ENCODE measurements around the gene TNPO3. TPM values are rescaled to one million over a fixed set of nuclear protein-coding genes. Genes with fewer than 3 reads are reported as not detected.

TNPO3 gene
- total RNA-seq = 10 to 100 TPM; 47.2 to 47.9 TPM

GRCh38 chr7:129054438-129055293 lies at the start of gene TNPO3:
TNPO3 (minus strand) TSS chr7:129055111; CDS start chr7:129054770, 341 bp downstream.
- DNase-seq (peak; percentile 93), ATAC-seq (peak; percentile 91)
- no peaks in the 10 kb centered on the region for H3K9me3 Mint-ChIP-seq (ENCODE audit: insufficient read depth)
- H3K27ac Mint-ChIP-seq = peak within 1 kb of the TSS; percentile 100
- ChIA-PET CTCF (interaction anchor here (0.8 to 3.5 kb wide), 6 partner anchors 25 to 191 kb away, joined by 3 to 29 read pairs (median 6); partner anchors contain the start of gene ATP6V1F), POLR2A (interaction anchor here (0.6 to 2.2 kb wide), 24 partner anchors 8 to 1369 kb away, joined by 3 to 32 read pairs (median 4); partner anchors contain the start of genes ATP6V1F and CALU)
- H3K4me1 Mint-ChIP-seq (ENCODE audit: low read depth) = peaks cover 32% of the 10 kb centered on the region
- peak within 1 kb of the TSS; percentile 96 for H3K4me3 Mint-ChIP-seq
- H3K27me3 Mint-ChIP-seq (ENCODE audit: low read depth) = peaks cover 13% of the 10 kb centered on the region
- peaks cover 32% of the 10 kb centered on the region for H3K36me3 Mint-ChIP-seq (ENCODE audit: low read depth)

GRCh38 chr7:129103561-129104324 lies 48.8 kb upstream of the TNPO3 start:
- H3K4me1 Mint-ChIP-seq (ENCODE audit: low read depth) = no peaks in the 10 kb centered on the region
- POLR2A ChIA-PET = no interaction called here
- no peak overlapping the region for H3K27ac Mint-ChIP-seq
- H3K36me3 Mint-ChIP-seq (ENCODE audit: low read depth) = no peaks in the 10 kb centered on the region
- no peaks in the 10 kb centered on the region for H3K9me3 Mint-ChIP-seq (ENCODE audit: insufficient read depth)
- no peak for DNase-seq
- no peak overlapping the region for H3K4me3 Mint-ChIP-seq
- CTCF ChIA-PET = interaction anchor here (1.1 kb wide), 1 partner anchor 12 kb away, joined by 3 read pairs; no protein-coding TSS in a partner anchor
- no peak for ATAC-seq
- H3K27me3 Mint-ChIP-seq (ENCODE audit: low read depth) = peaks cover 4% of the 10 kb centered on the region

GRCh38 chr7:129101746-129102145 lies 46.8 kb upstream of the TNPO3 start:
- ChIA-PET POLR2A (no interaction called here), CTCF (interaction anchor here (0.9 to 2.6 kb wide), 3 partner anchors 10 to 218 kb away, joined by 3 to 11 read pairs (median 4); no protein-coding TSS in a partner anchor)
- ATAC-seq (no peak), DNase-seq (no peak)
- H3K27ac Mint-ChIP-seq = no peak overlapping the region
- H3K27me3 Mint-ChIP-seq (ENCODE audit: low read depth) = peaks cover 3% of the 10 kb centered on the region
- no peaks in the 10 kb centered on the region for H3K36me3 Mint-ChIP-seq (ENCODE audit: low read depth)
- no peaks in the 10 kb centered on the region for H3K9me3 Mint-ChIP-seq (ENCODE audit: insufficient read depth)
- no peak overlapping the region for H3K4me3 Mint-ChIP-seq
- no peaks in the 10 kb centered on the region for H3K4me1 Mint-ChIP-seq (ENCODE audit: low read depth)

GRCh38 chr7:129100827-129101166 lies 45.9 kb upstream of the TNPO3 start:
- ChIA-PET POLR2A (no interaction called here), CTCF (interaction anchor here (2.6 kb wide), 1 partner anchor 9 kb away, joined by 11 read pairs; no protein-coding TSS in a partner anchor)
- peaks cover 3% of the 10 kb centered on the region for H3K27me3 Mint-ChIP-seq (ENCODE audit: low read depth)
- no peaks in the 10 kb centered on the region for H3K9me3 Mint-ChIP-seq (ENCODE audit: insufficient read depth)
- peaks cover 4% of the 10 kb centered on the region for H3K4me1 Mint-ChIP-seq (ENCODE audit: low read depth)
- DNase-seq (no peak), ATAC-seq (no peak)
- H3K27ac Mint-ChIP-seq = no peak overlapping the region
- no peaks in the 10 kb centered on the region for H3K36me3 Mint-ChIP-seq (ENCODE audit: low read depth)
- H3K4me3 Mint-ChIP-seq = no peak overlapping the region

- ATAC-seq = no peak
- no peak for DNase-seq
- peaks cover 17% of the 10 kb centered on the region for H3K4me1 Mint-ChIP-seq (ENCODE audit: low read depth)
- ChIA-PET CTCF (interaction anchor here (2.0 kb wide), 1 partner anchor 65 kb away, joined by 12 read pairs; no protein-coding TSS in a partner anchor), POLR2A (no interaction called here)
- H3K4me3 Mint-ChIP-seq = no peak overlapping the region
- H3K27ac Mint-ChIP-seq = no peak overlapping the region
- peaks cover 3% of the 10 kb centered on the region for H3K27me3 Mint-ChIP-seq (ENCODE audit: low read depth)
- no peaks in the 10 kb centered on the region for H3K9me3 Mint-ChIP-seq (ENCODE audit: insufficient read depth)
- no peaks in the 10 kb centered on the region for H3K36me3 Mint-ChIP-seq (ENCODE audit: low read depth)
These were observed 43.6 kb upstream of the TNPO3 start for GRCh38 chr7:129098409-129099084.

- Mint-ChIP-seq H3K9me3 (ENCODE audit: insufficient read depth) (no peaks in the 10 kb centered on the region), H3K36me3 (ENCODE audit: low read depth) (no peaks in the 10 kb centered on the region), H3K4me1 (ENCODE audit: low read depth) (peaks cover 28% of the 10 kb centered on the region), H3K27ac (peak overlapping the region; percentile 79), H3K4me3 (peak overlapping the region; percentile 37), H3K27me3 (ENCODE audit: low read depth) (peaks cover 5% of the 10 kb centered on the region)
- ChIA-PET POLR2A (interaction anchor here (1.0 kb wide), 1 partner anchor 41 kb away, joined by 5 read pairs; the partner anchor contains the start of gene TNPO3), CTCF (interaction anchor here (0.8 to 2.0 kb wide), 8 partner anchors 16 to 487 kb away, joined by 3 to 9 read pairs (median 4); no protein-coding TSS in a partner anchor)
- ATAC-seq = peak; percentile 81
- peak; percentile 61 for DNase-seq
These were observed 40.3 kb upstream of the TNPO3 start for GRCh38 chr7:129095258-129095657.

GRCh38 chr7:129094501-129094900 lies 39.6 kb upstream of the TNPO3 start:
- ChIA-PET POLR2A (interaction anchor here (1.4 kb wide), 1 partner anchor 40 kb away, joined by 4 read pairs; the partner anchor contains the start of gene TNPO3), CTCF (interaction anchor here (0.8 to 2.0 kb wide), 7 partner anchors 13 to 486 kb away, joined by 3 to 9 read pairs (median 4); no protein-coding TSS in a partner anchor)
- H3K27ac Mint-ChIP-seq = no peak overlapping the region
- DNase-seq = no peak
- H3K4me3 Mint-ChIP-seq = no peak overlapping the region
- no peaks in the 10 kb centered on the region for H3K36me3 Mint-ChIP-seq (ENCODE audit: low read depth)
- H3K9me3 Mint-ChIP-seq (ENCODE audit: insufficient read depth) = no peaks in the 10 kb centered on the region
- peaks cover 33% of the 10 kb centered on the region for H3K4me1 Mint-ChIP-seq (ENCODE audit: low read depth)
- ATAC-seq = no peak
- H3K27me3 Mint-ChIP-seq (ENCODE audit: low read depth) = peaks cover 5% of the 10 kb centered on the region

- Mint-ChIP-seq H3K36me3 (ENCODE audit: low read depth) (no peaks in the 10 kb centered on the region), H3K27me3 (ENCODE audit: low read depth) (peaks cover 5% of the 10 kb centered on the region), H3K27ac (peak overlapping the region; percentile 22), H3K9me3 (ENCODE audit: insufficient read depth) (no peaks in the 10 kb centered on the region), H3K4me3 (no peak overlapping the region), H3K4me1 (ENCODE audit: low read depth) (peaks cover 39% of the 10 kb centered on the region)
- CTCF ChIA-PET = interaction anchor here (0.8 to 2.0 kb wide), 3 partner anchors 13 to 210 kb away, joined by 3 to 5 read pairs (median 4); no protein-coding TSS in a partner anchor
- POLR2A ChIA-PET = interaction anchor here (1.4 kb wide), 1 partner anchor 39 kb away, joined by 4 read pairs; the partner anchor contains the start of gene TNPO3
- ATAC-seq (no peak), DNase-seq (no peak)
These were observed 39.1 kb upstream of the TNPO3 start for GRCh38 chr7:129093867-129094456.

- Mint-ChIP-seq H3K36me3 (ENCODE audit: low read depth) (no peaks in the 10 kb centered on the region), H3K27me3 (ENCODE audit: low read depth) (peaks cover 2% of the 10 kb centered on the region), H3K27ac (no peak overlapping the region), H3K4me1 (ENCODE audit: low read depth) (peaks cover 39% of the 10 kb centered on the region), H3K4me3 (no peak overlapping the region), H3K9me3 (ENCODE audit: insufficient read depth) (no peaks in the 10 kb centered on the region)
- CTCF ChIA-PET = interaction anchor here (0.5 to 4.3 kb wide), 64 partner anchors 8 to 392 kb away, joined by 3 to 29 read pairs (median 5); partner anchors contain the start of genes ATP6V1F, CALU, KCP and TNPO3
- POLR2A ChIA-PET = interaction anchor here (0.5 to 0.7 kb wide), 4 partner anchors 36 to 365 kb away, joined by 3 read pairs; partner anchors contain the start of gene TNPO3
- DNase-seq (peak; percentile 91), ATAC-seq (peak; percentile 87)
These were observed 36.6 kb upstream of the TNPO3 start for GRCh38 chr7:129091484-129092002.

GRCh38 chr7:129090300-129090907 lies 35.5 kb upstream of the TNPO3 start:
- POLR2A ChIA-PET = interaction anchor here (1.9 kb wide), 1 partner anchor 35 kb away, joined by 8 read pairs; the partner anchor contains the start of gene TNPO3
- no peak for DNase-seq
- Mint-ChIP-seq H3K36me3 (ENCODE audit: low read depth) (no peaks in the 10 kb centered on the region), H3K27ac (no peak overlapping the region), H3K9me3 (ENCODE audit: insufficient read depth) (no peaks in the 10 kb centered on the region), H3K27me3 (ENCODE audit: low read depth) (peaks cover 2% of the 10 kb centered on the region), H3K4me1 (ENCODE audit: low read depth) (peaks cover 31% of the 10 kb centered on the region), H3K4me3 (no peak overlapping the region)
- ATAC-seq = no peak
- CTCF ChIA-PET = interaction anchor here (1.1 to 4.3 kb wide), 26 partner anchors 9 to 351 kb away, joined by 3 to 29 read pairs (median 7); partner anchors contain the start of genes ATP6V1F, CALU, IRF5 and TNPO3

All from activated CD8-positive, alpha-beta T cell treated with anti-CD3 and anti-CD28 coated beads, Interleukin-2, amount 10 ng/mL, durations not matched to agents 7 days and 5 days (primary cell).